Renal pelvis (tissue), 12 donors: Measurements from ENCODE around the gene LRRC14B. TPM values are rescaled to one million over a fixed set of nuclear protein-coding genes. Genes with fewer than 3 reads are reported as not detected.

Source experiments
- DNase-seq: peaks from one replicate; pipeline ENCODE4 v3.0.0-alpha.2; 2013
- long read RNA-seq, 16 experiments: transcript quantifications; one replicate each; lab custom pipeline, GENCODE V29; 2026
- polyA plus RNA-seq, 3 donors: library from polyadenylated mRNA; unstranded; fragments of 120-200 nt; gene quantifications; one replicate each; pipeline ENCODE4 v1.2.1, GENCODE V29; 2013; ENCODE audit not compliant: insufficient read length in 3 of 3

LRRC14B gene
- polyA plus RNA-seq, result under 1 TPM in 2 of 3 donors, not detected in 1; 0.10 TPM
- long read RNA-seq, donor 1, result 0 reads
- long read RNA-seq, donor 2, result 0 reads
- long read RNA-seq, donor 3, result 0 reads
- long read RNA-seq, donor 4, result 0 reads
- long read RNA-seq, donor 5, result 0 reads
- long read RNA-seq, donor 6, result 0 reads
- long read RNA-seq, donor 7, partial matches to known transcripts, result 0 of 1 reads
- long read RNA-seq, donor 7, other reads (novel, unspliced or antisense), result 0 of 1 reads
- long read RNA-seq, donor 8, result 0 reads
- long read RNA-seq, donor 9, result 0 reads
- long read RNA-seq, donor 10, result 0 reads
- long read RNA-seq, donor 11, partial matches to known transcripts, result 0 of 14 reads
- long read RNA-seq, donor 11, other reads (novel, unspliced or antisense), result 14 of 14 reads
- long read RNA-seq, donor 12, result 0 reads
- long read RNA-seq, donor 13, result 0 reads
- long read RNA-seq, donor 14, result 0 reads
- long read RNA-seq, donor 15, partial matches to known transcripts, result 18 of 44 reads
- long read RNA-seq, donor 15, other reads (novel, unspliced or antisense), result 26 of 44 reads
- long read RNA-seq, donor 16, result 0 reads

DNA sequence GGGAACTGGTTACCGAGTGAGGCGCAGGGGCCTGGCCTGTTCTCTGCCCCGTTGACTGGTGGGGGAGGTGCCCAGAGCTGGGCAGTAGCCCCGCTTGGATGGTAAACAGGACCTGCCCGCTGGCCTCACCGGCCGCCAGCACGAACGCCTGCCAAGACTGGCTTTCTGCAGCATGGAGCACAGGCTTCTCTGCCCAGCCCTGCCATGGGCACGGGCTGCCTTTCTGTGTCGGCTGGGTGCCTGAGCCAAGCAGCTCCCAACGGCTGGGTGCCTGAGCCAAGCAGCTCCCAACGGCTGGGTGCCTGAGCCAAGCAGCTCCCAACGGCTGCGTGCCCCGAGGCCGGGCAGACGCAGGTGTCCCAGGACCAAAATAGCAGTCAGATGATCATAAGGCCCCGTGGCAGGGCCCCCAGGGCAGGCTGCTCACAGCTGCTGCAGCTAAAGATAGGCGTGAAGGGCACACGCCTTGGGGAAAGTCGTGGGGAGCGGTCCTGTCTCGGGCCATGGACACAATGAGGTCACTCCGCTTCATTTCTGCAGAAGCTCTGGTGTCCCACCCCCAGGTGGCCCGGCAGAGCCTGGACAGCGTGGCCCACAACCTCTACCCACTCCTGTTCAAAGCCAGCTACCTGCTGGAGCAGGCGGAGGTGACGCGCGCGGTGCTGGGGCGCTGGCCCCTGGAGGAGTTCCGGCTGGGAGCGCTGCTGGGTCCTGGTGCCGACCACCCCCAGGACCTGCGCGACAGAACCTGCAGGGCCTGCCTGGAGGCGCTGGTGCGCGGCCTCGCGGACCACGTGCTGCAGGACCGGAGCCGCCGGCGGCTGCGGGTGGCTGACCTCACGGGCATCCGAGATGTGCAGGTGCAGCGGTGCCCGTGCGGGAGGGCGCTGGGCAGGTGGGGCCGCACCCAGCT, at the start of gene LRRC14B:
Gene LRRC14B, plus strand, starts transcription at position 460 of the 913 bp plus-strand sequence. Its CDS starts 44 bp downstream, at position 504.
- no peak for DNase-seq

DNA sequence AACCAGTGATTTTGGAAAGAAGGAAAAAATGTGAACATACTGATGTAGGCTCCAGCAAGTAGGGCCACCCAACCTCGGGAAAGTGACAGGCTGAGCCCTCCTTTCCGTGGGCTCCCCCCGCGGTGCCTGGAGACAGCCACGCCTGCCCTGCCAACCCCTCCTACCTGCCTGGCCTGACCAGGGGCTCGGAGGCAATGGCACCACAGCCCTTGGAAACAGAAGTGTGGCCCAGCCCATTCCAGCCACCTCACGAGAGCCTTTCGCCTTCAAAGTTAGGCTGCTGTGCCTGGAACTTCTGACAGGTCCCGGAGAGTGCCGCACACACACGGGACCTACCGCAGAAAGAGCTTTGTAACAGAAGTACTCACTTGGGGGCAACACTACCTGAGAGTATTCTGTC, 49.5 kb upstream of the LRRC14B start:
- DNase-seq, result no peak

DNA sequence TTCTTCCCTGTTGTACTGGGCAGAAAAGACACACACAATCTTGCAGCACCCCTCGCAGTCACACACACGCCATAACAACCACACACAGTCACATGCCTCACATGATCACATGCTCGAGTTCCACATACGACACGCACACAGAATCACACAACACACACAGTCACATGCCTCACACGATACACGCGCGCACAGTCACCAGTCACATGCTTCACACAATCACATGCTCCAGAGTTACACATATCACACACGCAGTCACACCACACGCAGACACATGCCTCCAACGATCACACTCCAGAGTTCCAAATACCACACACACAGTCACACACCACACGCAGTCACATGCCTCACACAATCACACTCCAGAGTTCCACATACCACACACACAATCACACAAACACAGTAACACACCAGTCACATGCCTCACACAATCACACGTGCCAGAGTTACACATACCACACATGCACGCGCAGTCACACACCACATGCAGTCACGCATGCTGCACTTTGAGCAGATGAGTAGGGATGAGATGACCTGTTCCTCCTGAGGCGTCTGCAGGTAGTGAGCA, 49.0 kb upstream of the LRRC14B start:
- DNase-seq, result no peak

DNA sequence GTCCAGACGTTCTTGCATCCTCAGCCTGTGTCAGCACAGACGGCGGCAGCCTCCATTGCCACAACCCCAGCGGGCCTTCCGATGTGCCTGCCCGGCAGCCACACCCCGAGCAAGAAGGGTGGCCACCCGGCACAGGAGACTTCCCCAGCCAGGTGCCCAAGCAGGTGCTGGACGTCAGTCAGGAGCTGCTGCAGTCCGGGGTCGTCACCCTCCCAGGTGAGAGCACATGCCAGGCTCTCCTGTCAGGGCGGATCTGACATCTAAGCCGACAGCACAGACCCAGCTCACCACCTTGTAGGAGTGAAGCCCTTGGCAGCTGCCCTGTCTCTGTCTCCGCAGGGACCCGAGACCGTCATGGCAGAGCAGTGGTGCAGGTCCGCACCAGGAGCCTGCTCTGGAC, 48.3 kb upstream of the LRRC14B start:
- no peak for DNase-seq

DNA sequence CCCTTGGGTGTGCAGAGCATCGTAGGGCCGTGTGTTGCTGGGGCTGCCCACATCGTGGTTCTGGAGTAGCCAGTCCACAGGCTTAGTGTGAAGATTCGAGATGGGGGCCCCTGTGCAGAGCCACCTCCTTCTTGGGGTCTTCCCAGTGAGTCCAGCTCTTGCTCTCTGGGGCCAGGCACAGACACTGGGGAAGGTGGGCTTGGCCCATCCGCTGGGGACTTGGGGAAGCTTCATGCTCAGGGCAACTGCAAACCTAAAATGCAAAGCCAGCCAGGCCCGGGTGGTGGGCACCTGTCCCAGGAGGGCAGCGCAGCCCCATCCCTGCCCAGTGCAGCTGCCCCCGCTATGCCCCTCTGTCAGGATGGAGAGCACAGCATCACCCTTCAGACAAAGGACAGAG, 46.4 kb upstream of the LRRC14B start:
- no peak for DNase-seq

DNA sequence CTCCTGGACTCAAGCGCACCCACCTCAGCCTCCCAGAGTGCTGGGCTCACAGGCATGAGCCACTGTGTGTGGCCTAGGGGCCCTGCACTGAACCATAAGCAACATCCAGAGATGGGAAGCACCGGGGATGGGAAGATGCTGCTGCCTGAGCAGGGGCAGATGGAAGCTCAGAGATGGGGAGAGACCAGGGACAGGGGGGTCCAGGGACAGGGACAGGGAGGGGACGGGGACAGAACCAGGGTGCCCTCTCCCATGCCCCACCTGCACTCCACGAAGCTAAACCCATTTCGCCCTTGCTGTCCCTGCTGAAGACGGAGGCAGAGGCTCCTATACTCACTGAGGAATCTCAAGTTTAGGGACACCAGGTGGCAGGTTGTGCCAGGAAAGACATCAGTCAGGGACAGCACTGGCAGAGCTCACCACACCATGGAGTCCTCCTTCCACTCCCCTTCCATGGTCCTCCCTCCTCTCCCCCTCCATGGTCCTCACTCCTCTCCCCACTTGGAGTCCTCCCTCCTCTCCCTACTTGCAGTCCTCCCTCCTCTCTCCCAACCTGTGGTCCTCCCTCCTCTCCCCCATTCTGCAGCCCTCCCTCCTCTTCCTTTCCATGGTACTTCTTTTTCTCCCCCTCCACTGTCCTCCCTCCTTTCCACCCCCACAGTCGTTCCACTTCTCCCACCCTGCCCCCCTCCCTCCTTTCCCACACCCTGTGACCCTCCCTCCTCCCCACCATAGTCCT, 45.5 kb upstream of the LRRC14B start:
- DNase-seq, result no peak

DNA sequence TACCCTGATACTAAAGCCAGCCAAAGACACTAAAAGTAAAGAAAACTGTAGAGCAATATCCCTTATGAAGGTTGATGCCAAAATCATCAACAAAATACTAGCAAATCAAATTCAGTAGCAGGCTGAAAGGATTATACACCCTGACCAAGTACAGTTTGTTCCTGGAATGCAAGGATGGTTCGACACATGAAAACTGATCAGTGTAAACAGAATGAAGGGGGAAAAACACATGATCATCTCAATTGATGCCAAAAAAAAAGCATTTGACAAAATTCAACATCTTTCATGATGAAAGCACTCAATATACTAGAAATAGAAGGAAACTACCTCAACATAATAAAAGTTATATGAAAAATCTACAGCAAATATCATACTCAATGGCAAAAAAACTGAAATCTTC, 43.5 kb upstream of the LRRC14B start:
- DNase-seq, result no peak

DNA sequence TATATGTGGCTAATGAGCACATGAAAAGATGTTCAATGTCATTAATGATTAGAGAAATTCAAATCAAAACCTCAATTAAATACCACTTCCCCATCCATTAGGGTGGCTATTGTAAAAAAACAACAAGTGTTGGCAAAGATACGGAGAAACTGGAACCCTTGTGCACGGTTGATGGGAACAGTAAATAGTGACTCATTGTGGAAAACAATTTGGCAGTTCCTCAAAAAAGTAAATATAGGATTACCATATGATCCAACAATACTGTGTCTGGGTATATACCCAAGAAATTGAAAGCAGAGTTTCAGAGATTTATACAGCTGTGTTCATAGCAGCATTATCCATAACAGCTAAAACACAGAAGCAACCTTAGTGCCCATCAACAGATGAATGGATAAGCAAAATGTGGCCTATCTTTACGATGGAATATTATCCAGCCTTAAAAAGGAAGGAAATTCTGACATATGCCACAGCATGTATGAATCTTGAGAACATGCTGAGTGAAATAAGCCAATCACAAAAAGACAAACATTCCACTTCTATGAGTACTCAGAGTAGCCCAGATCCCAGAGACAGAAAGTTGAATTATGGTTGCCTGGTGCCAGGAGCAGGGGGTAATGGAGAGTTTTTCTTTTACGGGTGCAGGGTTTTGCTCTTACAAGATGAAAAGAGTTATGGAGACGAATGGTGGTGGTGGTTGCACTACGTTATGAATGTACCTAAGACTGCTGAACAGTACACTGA, 41.4 kb upstream of the LRRC14B start:
- no peak for DNase-seq

DNA sequence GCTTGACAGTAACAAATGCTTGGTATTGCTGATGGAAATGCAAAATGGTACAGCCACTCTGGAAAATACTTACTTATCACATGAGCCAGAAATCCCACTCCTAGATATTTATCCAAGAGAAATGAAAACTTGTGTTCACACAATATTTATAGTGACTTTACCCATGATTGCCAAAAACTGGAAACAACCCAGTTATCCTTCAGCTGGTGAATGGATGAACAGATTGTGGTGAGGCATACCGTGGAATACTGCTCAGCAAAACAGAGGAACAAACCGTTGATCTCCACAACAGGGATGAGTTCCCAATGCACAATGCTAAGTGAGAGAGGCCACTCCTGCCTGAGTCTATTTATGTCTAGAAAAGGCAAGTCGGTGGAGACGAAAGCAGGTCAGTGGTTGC, 40.5 kb upstream of the LRRC14B start:
- no peak for DNase-seq

DNA sequence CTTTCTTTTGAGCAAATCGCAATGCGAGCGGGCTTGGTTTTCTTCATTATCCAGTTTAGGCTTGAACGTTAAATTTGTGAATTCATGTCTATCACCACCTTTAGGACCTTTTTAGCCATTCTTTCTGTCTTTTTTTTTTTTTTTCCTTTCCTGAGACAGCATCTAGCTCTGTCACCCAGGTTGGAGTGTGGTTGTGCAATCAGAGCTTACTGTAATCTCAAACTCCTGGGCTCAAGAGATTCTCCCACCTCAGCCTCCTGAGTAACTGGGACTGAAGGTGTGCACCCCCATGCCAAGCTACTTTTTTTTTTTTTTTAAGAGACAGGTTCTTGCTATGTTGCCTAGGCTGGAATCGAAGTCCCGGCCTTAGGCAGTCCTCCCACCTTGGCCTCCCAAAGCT, 39.2 kb upstream of the LRRC14B start:
- no peak for DNase-seq

DNA sequence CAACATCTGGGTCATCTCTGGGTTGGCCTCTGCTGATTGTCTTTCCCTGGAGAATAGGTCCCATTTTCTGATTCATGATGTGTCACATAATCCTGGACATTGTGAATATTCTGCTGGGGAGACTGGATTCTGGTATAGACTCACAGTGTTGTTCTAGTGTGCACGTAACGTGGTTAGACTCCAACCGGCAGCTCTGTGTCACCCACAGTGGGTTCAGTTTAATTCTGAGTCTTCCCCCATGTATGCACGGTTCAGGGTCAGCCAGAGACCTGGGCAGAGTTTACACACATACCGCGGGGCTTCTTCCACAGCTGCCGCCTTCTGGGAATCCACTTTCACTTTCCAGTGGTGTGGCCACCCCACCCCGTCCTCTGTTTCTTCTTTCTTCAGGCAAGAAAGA, 38.0 kb upstream of the LRRC14B start:
- DNase-seq, result no peak

DNA sequence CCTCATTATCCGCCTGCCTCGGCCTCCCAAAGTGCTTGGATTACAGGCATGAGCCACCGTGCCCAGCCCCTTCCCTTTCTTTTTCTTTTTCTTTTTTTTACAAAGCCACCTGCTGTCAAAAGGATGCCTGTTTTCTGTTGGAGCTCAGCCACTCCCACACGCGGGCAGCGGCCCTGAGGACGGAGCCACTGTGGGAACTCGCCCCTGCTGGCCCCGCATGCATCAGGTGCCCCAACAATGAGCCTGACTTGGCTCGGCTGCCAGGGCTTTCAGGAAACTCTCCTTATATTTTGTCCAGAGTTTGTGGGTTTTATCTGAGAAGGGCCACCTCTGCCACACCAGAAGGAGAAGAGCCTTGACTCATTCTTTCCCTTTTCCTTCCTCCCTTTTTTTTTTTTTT, 37.1 kb upstream of the LRRC14B start:
- no peak for DNase-seq

DNA sequence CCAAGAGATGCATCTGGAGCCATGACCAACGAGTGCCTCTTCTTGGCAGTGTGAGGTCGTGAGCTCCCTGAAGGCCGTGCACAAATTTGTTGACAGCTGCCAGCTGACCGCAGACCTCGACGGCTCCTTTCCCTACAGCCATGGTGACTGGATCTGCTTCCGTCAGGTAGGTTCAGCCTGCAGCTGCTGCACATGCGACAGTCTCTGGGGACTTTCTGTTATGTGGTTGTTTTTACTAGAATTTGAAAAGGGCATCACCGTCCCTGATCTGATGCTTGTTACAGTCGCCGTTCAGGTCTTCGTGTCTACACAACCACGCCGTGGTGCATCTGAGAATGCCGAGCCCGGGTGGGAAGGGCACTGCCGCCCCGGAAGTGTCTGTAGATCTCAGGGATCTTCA, 36.5 kb upstream of the LRRC14B start:
- DNase-seq, result no peak

DNA sequence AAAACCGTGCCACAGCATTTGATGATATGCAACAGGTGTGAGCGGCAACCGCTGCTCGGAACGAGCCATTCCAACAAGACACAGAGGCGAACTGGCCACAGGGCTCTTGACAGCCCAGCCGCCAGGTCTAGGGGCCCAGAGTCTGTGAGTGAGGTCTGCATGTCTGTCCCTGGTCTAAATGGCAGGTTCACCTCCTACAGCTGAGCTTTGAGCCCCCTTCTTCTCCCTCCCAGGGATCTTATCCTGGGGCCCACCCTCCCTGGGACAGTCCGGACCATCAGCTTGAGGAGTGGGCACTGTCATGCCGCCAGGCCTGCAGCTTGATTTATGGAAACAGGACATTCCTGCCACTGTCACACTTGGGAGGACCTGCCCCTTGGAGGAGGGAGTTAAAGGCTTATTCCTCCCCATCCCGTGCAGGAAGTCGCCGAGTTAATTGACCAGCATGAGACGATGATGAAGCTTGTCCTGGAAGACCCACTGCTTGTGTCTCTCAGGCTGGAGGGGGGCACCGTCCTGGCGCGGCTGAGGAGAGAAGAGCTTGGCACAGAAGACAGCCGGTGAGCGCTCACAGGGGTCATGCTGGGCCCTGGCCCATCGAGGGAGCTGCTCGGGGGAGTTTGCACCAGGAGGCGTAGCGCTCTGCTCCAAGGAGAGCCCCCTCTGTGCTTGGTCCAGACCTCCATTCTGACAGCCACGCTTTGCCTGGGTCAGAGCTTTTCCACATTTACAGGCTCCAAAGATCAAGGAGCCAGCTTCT, 35.5 kb upstream of the LRRC14B start:
- DNase-seq, result peak; percentile 64

DNA sequence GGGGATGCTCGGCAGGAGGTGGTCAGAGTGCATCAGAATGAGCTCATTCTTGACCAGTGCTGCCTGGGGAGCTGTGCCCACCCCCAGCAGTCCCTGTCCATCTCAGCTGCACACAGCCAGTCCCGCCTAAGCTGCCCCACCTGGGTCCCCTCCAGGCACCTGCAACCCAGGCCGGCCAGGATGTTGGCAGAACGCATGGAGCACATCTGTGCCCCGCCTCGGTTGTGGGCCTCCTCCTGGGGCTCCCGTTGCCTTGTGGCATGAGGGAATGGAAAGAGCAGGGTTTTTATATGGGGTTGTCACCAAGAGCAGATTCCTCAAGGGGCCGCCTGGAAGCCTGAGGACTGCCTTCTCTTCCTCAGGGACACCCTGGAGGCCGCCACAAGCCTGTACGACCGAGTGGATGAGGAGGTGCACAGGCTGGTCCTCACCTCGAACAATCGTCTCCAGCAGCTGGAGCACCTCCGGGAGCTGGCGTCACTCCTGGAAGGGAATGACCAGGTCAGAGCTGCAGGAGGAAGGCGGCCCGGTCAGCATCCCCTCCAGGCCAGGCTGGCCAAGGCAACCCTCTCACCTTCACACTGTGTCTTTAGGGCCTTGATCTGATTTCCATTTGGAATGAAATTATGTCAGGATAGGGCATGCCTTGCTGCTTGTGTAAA, 34.8 kb upstream of the LRRC14B start:
- no peak for DNase-seq

DNA sequence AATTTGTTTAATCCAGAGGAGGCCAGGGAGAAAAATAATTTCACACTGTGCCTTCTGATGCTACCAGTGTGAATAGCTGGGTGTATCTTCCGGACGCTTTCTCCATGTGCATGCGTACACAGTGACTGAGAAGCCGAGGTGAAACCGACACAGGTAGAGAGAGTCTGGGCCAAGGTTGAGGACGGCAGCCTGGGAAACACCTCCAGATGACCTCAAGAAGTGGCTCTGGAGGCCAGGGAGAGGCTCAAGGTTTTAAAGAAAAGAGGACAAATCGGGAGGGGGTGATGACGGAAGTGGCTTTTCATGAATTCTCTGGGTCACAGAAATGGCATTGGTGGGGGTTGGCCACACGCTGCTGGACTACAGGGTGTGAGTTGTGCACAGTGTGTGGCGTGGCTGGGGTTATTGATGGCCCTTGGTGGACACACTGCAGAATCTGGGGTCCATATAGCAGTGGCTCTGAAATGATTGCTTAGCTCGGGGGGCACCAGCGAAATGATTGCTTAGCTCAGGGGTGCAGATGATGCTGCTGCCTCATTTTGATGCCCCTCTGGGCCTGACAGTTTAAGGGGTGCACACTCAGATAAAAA, 34.1 kb upstream of the LRRC14B start:
- no peak for DNase-seq

DNA sequence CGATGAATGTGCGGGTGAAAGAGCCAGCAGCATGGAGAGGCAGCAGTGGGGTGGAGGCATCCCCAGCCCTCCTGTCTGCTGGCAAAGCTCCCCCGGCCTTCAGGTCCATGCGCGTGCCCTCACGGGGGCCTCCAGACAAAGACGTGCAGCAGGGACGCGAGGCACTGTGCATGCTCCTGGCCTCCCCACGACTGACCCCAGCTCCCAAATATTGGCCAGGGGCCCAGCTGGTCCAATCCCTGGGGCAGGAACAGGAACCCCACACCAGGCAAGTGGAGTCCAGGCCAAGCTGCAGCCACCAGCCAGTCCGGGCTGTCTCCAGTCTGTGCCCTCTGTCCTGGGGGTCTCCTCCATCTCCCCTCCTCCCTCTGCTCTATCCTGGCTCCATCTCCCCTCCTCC, 33.5 kb upstream of the LRRC14B start:
- DNase-seq, result no peak

DNA sequence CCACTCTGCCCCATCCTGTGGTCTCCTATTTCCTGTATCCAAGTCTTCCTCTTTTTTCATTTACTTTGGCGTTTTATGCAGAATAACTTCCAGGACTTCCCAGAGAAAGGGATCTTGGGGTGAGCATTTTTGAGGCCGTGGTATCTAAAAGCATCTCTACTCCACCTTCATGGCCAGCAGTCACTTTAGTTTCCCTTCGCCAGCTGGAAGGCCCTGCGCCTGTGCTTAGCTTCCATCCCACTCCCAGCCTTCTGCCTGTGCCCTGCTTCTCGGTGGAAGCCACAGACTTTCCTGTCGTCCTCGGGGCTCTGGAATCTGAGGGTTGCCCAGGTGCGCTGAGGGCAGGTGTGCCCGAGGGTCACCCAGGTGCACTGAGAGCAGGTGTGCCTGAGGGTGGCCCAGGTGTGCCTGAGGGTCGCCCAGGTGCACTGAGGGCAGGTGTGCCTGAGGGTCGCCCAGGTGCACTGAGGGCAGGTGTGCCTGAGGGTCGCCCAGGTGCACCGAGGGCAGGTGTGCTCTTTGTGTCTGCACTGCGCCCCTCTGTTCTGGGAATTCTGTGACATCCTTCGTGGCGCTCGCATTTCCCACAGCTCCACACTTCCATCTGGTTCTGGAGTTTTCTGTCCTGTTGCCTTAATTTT, 32.4 kb upstream of the LRRC14B start:
- no peak for DNase-seq
